ENCODE results near the gene PPY.

PPY gene

GRCh38 chr17:43909537-43910231 is 32.6 kb downstream of the PPY start:
- Histone ChIP-seq H3K27ac (ENCODE audit: low read depth, low read length) (no peak overlapping the region), H3K4me2 (ENCODE audit: low read length) (no peak overlapping the region), H3K79me2 (ENCODE audit: control insufficient read depth, insufficient read depth, low read length, poor library complexity) (no peaks in the 10 kb centered on the region), H2AFZ (ENCODE audit: insufficient read depth, low read length, poor library complexity) (no peak overlapping the region), H4K12ac (ENCODE audit: low read depth, low read length) (no peak overlapping the region), H4K91ac (ENCODE audit: low read depth, low read length) (no peak overlapping the region), H3K9me3 (ENCODE audit: insufficient read depth, low read depth, low read length) (peaks cover 7% of the 10 kb centered on the region), H3K4me1 (ENCODE audit: control insufficient read depth in 1 of 2, insufficient read depth in 2 of 2, low read length in 2 of 2) (peaks cover 0 to 11% of the 10 kb centered on the region in 2 experiments), H2BK5ac (ENCODE audit: low read depth, low read length, poor library complexity) (no peak overlapping the region), H3K4ac (ENCODE audit: low read depth, low read length) (no peak overlapping the region), H3K18ac (ENCODE audit: low read length) (no peak overlapping the region), H3K4me3 (ENCODE audit: low read depth, low read length) (no peak overlapping the region), H4K8ac (ENCODE audit: low read depth, low read length) (no peak overlapping the region), H2BK12ac (ENCODE audit: low read length) (no peak overlapping the region), H3K79me1 (ENCODE audit: low read length) (peaks cover 2% of the 10 kb centered on the region), H3K14ac (ENCODE audit: low read length) (no peak overlapping the region), H3K36me3 (ENCODE audit: control insufficient read depth in 1 of 2, insufficient read depth in 2 of 2, low read length in 2 of 2) (no peaks in the 10 kb centered on the region), H3K23ac (ENCODE audit: low read length) (no peak overlapping the region), H3K9ac (ENCODE audit: low read length) (no peak overlapping the region), H3K27me3 (ENCODE audit: insufficient read depth, low read length) (peaks cover 18% of the 10 kb centered on the region), H2AK5ac (ENCODE audit: low read length) (no peak overlapping the region), H2BK120ac (ENCODE audit: insufficient read depth, low read length, poor library complexity) (no peak overlapping the region)
- no CpG with 5 or more reads among the region's 7 CpGs for WGBS (ENCODE audit: extremely low coverage, insufficient coverage, insufficient read length)
- DNase-seq = no peak

- H3K36me3 ChIP-seq (ENCODE audit: control insufficient read depth in 1 of 2, insufficient read depth in 2 of 2, low read length in 2 of 2) = no peaks in the 10 kb centered on the region
- H3K4me2 ChIP-seq (ENCODE audit: low read length) = peak overlapping the region; percentile 76
- H3K4ac ChIP-seq (ENCODE audit: low read depth, low read length) = no peak overlapping the region
- no peak overlapping the region for H3K9ac ChIP-seq (ENCODE audit: low read length)
- peak overlapping the region; percentile 79 for H2AFZ ChIP-seq (ENCODE audit: insufficient read depth, low read length, poor library complexity)
- no peak overlapping the region for H3K4me3 ChIP-seq (ENCODE audit: low read depth, low read length)
- H2BK5ac ChIP-seq (ENCODE audit: low read depth, low read length, poor library complexity) = no peak overlapping the region
- H3K23ac ChIP-seq (ENCODE audit: low read length) = no peak overlapping the region
- no peak overlapping the region for H3K18ac ChIP-seq (ENCODE audit: low read length)
- no peak overlapping the region for H2BK12ac ChIP-seq (ENCODE audit: low read length)
- no peak overlapping the region for H4K91ac ChIP-seq (ENCODE audit: low read depth, low read length)
- H2BK120ac ChIP-seq (ENCODE audit: insufficient read depth, low read length, poor library complexity) = no peak overlapping the region
- peaks cover 3% of the 10 kb centered on the region for H3K9me3 ChIP-seq (ENCODE audit: insufficient read depth, low read depth, low read length)
- peak; percentile 23 to 55 for DNase-seq
- peaks cover 2% of the 10 kb centered on the region for H3K79me1 ChIP-seq (ENCODE audit: low read length)
- no peak overlapping the region for H4K8ac ChIP-seq (ENCODE audit: low read depth, low read length)
- H3K14ac ChIP-seq (ENCODE audit: low read length) = no peak overlapping the region
- H3K4me1 ChIP-seq (ENCODE audit: control insufficient read depth in 1 of 2, insufficient read depth in 2 of 2, low read length in 2 of 2) = peaks cover 0 to 11% of the 10 kb centered on the region in 2 experiments
- H3K27me3 ChIP-seq (ENCODE audit: insufficient read depth, low read length) = peaks cover 18% of the 10 kb centered on the region
- no peak overlapping the region for H4K12ac ChIP-seq (ENCODE audit: low read depth, low read length)
- H3K79me2 ChIP-seq (ENCODE audit: control insufficient read depth, insufficient read depth, low read length, poor library complexity) = no peaks in the 10 kb centered on the region
- WGBS (ENCODE audit: extremely low coverage, insufficient coverage, insufficient read length) = no CpG with 5 or more reads among the region's 26 CpGs
- H2AK5ac ChIP-seq (ENCODE audit: low read length) = no peak overlapping the region
- no peak overlapping the region for H3K27ac ChIP-seq (ENCODE audit: low read depth, low read length)
Observed at GRCh38 chr17:43907998-43908721, 34.1 kb downstream of the PPY start.

GRCh38 chr17:43907425-43907981 is 34.8 kb downstream of the PPY start, which contains the start of gene MPP2:
TSS of gene MPP2 (minus strand) at chr17:43907536. CDS start at chr17:43904460, 3,076 bp downstream.
- peak; percentile 15 to 47 for DNase-seq
- no peak within 1 kb of the TSS for H3K18ac ChIP-seq (ENCODE audit: low read length)
- peaks cover 2% of the 10 kb centered on the region for H3K79me1 ChIP-seq (ENCODE audit: low read length)
- no peaks in the 10 kb centered on the region for H3K36me3 ChIP-seq (ENCODE audit: control insufficient read depth in 1 of 2, insufficient read depth in 2 of 2, low read length in 2 of 2)
- no peak within 1 kb of the TSS for H2AK5ac ChIP-seq (ENCODE audit: low read length)
- no peak within 1 kb of the TSS for H4K91ac ChIP-seq (ENCODE audit: low read depth, low read length)
- H3K4me3 ChIP-seq (ENCODE audit: low read depth, low read length) = peak within 1 kb of the TSS; percentile 64
- no CpG with 5 or more reads among the region's 36 CpGs for whole genome bisulfite sequencing (ENCODE audit: extremely low coverage, insufficient coverage, insufficient read length)
- H3K9me3 ChIP-seq (ENCODE audit: insufficient read depth, low read depth, low read length) = peaks cover 3% of the 10 kb centered on the region
- H4K12ac ChIP-seq (ENCODE audit: low read depth, low read length) = peak within 1 kb of the TSS; percentile 44
- no peak within 1 kb of the TSS for H2BK12ac ChIP-seq (ENCODE audit: low read length)
- no peak within 1 kb of the TSS for H3K4ac ChIP-seq (ENCODE audit: low read depth, low read length)
- no peak within 1 kb of the TSS for H3K27ac ChIP-seq (ENCODE audit: low read depth, low read length)
- no peaks in the 10 kb centered on the region for H3K79me2 ChIP-seq (ENCODE audit: control insufficient read depth, insufficient read depth, low read length, poor library complexity)
- H3K9ac ChIP-seq (ENCODE audit: low read length) = no peak within 1 kb of the TSS
- no peak within 1 kb of the TSS for H4K8ac ChIP-seq (ENCODE audit: low read depth, low read length)
- H3K4me1 ChIP-seq (ENCODE audit: control insufficient read depth in 1 of 2, insufficient read depth in 2 of 2, low read length in 2 of 2) = peaks cover 0 to 11% of the 10 kb centered on the region in 2 experiments
- peak within 1 kb of the TSS; percentile 76 for H3K4me2 ChIP-seq (ENCODE audit: low read length)
- peak within 1 kb of the TSS; percentile 79 for H2AFZ ChIP-seq (ENCODE audit: insufficient read depth, low read length, poor library complexity)
- H2BK120ac ChIP-seq (ENCODE audit: insufficient read depth, low read length, poor library complexity) = no peak within 1 kb of the TSS
- peaks cover 18% of the 10 kb centered on the region for H3K27me3 ChIP-seq (ENCODE audit: insufficient read depth, low read length)
- H3K23ac ChIP-seq (ENCODE audit: low read length) = no peak within 1 kb of the TSS
- H2BK5ac ChIP-seq (ENCODE audit: low read depth, low read length, poor library complexity) = no peak within 1 kb of the TSS
- no peak within 1 kb of the TSS for H3K14ac ChIP-seq (ENCODE audit: low read length)

- peaks cover 3% of the 10 kb centered on the region for H3K9me3 ChIP-seq (ENCODE audit: insufficient read depth, low read depth, low read length)
- H3K27me3 ChIP-seq (ENCODE audit: insufficient read depth, low read length) = peaks cover 18% of the 10 kb centered on the region
- H4K12ac ChIP-seq (ENCODE audit: low read depth, low read length) = no peak overlapping the region
- no peak overlapping the region for H3K14ac ChIP-seq (ENCODE audit: low read length)
- peak overlapping the region; percentile 35 for H2AFZ ChIP-seq (ENCODE audit: insufficient read depth, low read length, poor library complexity)
- H3K9ac ChIP-seq (ENCODE audit: low read length) = no peak overlapping the region
- peaks cover 2% of the 10 kb centered on the region for H3K79me1 ChIP-seq (ENCODE audit: low read length)
- H3K18ac ChIP-seq (ENCODE audit: low read length) = no peak overlapping the region
- no peak overlapping the region for H3K4ac ChIP-seq (ENCODE audit: low read depth, low read length)
- H3K4me1 ChIP-seq (ENCODE audit: control insufficient read depth in 1 of 2, insufficient read depth in 2 of 2, low read length in 2 of 2) = peaks cover 0 to 11% of the 10 kb centered on the region in 2 experiments
- no peak overlapping the region for H4K91ac ChIP-seq (ENCODE audit: low read depth, low read length)
- H3K27ac ChIP-seq (ENCODE audit: low read depth, low read length) = no peak overlapping the region
- no peak overlapping the region for H3K23ac ChIP-seq (ENCODE audit: low read length)
- no peaks in the 10 kb centered on the region for H3K36me3 ChIP-seq (ENCODE audit: control insufficient read depth in 1 of 2, insufficient read depth in 2 of 2, low read length in 2 of 2)
- WGBS (ENCODE audit: extremely low coverage, insufficient coverage, insufficient read length) = no CpG with 5 or more reads among the region's 29 CpGs
- no peak overlapping the region for H2AK5ac ChIP-seq (ENCODE audit: low read length)
- DNase-seq = no peak
- H2BK120ac ChIP-seq (ENCODE audit: insufficient read depth, low read length, poor library complexity) = no peak overlapping the region
- H3K4me3 ChIP-seq (ENCODE audit: low read depth, low read length) = peak overlapping the region; percentile 64
- H4K8ac ChIP-seq (ENCODE audit: low read depth, low read length) = no peak overlapping the region
- no peak overlapping the region for H2BK12ac ChIP-seq (ENCODE audit: low read length)
- peak overlapping the region; percentile 76 for H3K4me2 ChIP-seq (ENCODE audit: low read length)
- no peaks in the 10 kb centered on the region for H3K79me2 ChIP-seq (ENCODE audit: control insufficient read depth, insufficient read depth, low read length, poor library complexity)
- H2BK5ac ChIP-seq (ENCODE audit: low read depth, low read length, poor library complexity) = no peak overlapping the region
Observed at GRCh38 chr17:43906951-43907424, 35.3 kb downstream of the PPY start.
